GM10847 (cell line): ENCODE results near the gene NAT10.

Source experiments
- POLR2A ChIP-seq: IDR thresholded peaks from 2 replicates; pipeline ENCODE4 v1.6.1; 2011; ENCODE audit not compliant: insufficient read length; ENCODE audit errors: extremely low read depth

NAT10 gene

GRCh38 chr11:34139346-34139745 lies 33.9 kb downstream of the NAT10 start:
- no peak for TF ChIP-seq POLR2A

DNA sequence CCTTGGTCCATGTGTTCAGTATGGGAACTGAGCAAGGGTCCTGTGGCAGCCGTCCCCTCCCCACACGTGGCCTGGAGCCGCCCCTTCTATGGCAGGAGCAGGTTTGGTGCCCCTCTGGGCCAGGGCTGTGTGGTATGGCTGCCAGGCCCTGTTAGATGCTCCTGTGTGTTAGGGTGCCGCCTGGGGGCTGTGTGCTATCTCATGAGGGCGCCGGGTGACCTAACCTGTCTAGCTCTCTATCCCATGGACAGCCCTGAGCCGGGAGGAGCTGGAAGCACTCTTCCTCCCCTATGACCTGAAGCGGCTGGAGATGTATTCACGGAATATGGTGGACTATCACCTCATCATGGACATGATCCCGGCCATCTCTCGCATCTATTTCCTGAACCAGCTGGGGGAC lies 34.7 kb downstream of the NAT10 start:
- TF ChIP-seq POLR2A, result no peak

- no peak for TF ChIP-seq POLR2A
Measured at GRCh38 chr11:34143048-34143447, 37.6 kb downstream of the NAT10 start.

DNA sequence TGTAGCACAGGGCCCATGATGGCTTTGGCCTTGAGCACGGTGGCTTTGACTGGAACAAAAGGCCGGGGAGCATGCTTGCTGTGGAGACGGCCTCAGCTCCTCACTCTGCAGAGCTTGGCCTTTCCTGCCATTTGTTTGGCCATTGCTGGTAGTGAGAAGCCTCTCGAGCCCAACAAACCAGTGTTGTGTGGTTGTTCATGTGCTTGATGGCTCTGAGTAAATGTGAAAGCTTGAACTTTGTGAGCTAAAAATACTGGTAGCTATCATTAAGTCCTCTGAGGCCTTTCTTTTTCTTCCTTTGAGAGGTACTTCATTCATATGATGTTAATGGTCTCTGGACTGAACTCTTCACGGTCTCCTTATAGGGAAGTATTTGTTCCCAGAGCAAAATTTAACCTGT lies 39.6 kb downstream of the NAT10 start:
- no peak for TF ChIP-seq POLR2A

DNA sequence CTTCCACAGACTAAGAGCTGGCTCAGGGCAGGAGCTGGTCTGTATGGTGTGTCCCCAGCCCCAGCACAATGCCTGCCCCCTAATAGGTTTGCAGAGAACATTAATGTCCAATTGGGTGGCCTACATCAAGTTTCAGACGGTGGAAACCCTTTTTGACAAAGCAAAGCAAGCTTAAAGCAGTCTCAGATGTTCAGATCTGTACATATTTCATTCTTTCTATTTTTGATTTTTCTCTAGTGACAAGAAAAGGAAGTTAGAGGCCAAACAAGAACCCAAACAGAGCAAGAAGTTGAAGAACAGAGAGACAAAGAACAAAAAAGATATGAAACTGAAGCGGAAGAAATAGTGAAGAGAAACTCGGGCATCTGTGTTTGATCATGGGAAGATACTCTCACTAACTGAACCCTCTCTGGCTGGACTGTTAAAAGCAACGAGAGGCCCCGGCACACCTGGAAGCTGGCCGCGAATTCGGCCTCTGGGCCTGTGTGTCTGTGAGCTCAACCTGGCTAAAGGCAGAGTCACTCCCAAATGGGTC lies 40.5 kb downstream of the NAT10 start:
- TF ChIP-seq POLR2A, result no peak

DNA sequence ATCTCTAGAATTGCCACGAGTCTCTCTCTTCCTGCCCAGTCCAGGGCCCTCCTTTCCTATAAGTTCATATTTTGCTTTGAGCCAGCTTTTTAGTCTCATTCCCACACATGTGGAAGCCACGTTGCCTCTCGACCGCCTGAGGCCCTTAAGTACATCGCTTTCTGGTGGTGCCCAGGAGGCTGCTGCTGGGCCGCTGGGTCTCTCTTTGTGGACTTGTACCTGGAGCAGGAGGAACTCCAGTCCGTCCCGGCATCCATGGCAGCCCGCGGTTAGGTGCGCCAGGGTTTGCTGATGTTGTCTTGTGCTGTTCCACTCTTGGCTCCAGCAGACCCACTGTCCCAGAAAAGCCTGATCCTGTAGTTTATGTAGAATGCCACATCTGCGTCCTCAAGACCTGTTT lies 41.0 kb downstream of the NAT10 start:
- TF ChIP-seq POLR2A, result no peak

GRCh38 chr11:34146866-34147265 lies 41.4 kb downstream of the NAT10 start:
- no peak for TF ChIP-seq POLR2A

DNA sequence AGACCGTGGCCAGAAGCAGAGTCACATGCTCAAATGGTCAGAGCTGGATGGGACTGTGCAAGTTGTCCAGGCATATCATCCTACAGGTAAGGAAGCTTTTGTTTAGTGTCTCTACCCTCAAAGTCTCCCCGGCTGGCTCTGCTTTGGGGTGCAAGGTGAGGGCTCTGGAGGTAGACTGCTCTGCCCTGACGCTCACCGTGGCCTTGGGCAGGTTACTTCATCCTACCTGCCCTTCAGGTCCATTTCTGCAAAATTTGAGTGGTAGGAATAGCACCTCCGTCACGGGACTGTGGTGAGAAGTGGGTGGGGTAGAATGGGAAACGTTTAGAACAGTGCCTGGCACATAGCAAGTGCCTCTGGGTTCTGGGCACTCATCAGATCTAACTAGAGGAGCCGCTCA lies 42.2 kb downstream of the NAT10 start:
- no peak for TF ChIP-seq POLR2A

GRCh38 chr11:34148504-34149165 lies 43.2 kb downstream of the NAT10 start:
- no peak for TF ChIP-seq POLR2A

- no peak for TF ChIP-seq POLR2A
Measured at GRCh38 chr11:34149274-34149673, 43.8 kb downstream of the NAT10 start.

DNA sequence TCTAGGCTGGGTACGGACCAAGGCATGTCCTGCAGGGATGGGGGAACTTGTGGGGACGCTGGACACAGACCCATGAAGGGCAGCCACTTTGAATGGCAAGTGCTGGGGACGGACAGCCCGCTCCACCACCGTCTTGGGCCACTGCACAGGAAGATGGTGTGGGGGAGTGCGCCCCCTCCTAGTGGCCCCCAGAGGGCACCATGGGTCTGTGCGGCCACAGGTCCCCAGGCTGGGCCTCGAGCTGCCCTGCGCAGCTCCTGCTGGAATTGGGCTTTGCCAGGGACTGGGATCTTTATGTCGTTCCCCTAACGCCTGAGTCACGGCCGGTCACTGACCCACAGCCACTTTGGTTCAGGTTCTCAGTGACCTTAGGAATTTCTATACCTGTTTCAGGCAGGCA lies 44.4 kb downstream of the NAT10 start:
- no peak for TF ChIP-seq POLR2A

DNA sequence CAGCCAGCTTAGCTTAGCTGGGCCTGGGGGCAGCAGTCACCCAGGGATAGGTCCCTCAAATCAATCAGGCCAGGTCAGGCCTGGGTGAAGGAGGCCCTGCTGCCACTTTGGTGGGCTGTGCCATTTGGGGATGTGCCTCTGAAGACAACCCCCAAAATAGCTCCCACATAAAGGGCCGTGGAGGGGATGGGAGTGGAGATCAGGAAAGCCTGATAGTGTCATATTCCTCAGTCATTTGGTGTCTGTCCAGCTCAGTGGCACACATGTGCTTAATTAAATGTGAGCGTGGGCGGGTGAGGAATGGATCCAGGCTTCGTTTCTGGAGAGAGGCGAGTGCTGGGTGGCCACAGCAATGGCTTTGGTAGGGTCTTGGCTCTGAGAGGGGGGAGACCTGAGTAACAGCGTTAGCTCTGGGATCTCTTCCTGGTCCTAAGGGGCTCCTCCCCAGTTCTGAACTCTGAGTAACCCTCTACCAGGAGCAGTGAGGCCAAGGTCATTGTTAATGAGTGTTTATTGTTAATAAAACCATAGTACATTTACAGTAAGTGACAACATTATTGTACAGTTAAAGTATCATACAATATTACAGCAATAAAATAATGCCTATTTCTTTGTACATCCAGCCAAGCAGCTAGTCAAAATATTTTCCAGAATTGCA lies 45.2 kb downstream of the NAT10 start:
- TF ChIP-seq POLR2A, result no peak

DNA sequence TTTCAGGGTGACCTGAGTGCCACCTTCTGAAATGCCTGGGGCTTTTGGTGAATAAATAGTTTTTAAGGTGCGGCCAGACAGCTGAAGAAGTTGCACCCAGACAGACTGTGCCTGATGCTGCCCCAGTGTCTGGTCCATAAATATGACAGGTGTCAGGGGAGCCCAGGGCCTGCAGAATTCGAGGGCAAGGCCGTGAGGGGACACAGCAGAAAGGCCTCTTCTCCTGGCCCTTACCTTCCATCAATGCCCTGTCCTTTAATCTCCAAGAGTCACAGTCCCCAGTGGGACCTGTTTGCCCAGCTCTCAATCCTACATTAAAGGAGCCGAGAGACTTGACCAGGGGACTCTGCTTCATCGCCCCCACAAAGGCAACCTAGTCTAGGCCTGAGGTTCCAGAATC lies 45.7 kb downstream of the NAT10 start:
- TF ChIP-seq POLR2A, result no peak

GRCh38 chr11:34151916-34152845 lies 46.8 kb downstream of the NAT10 start:
- no peak for TF ChIP-seq POLR2A

DNA sequence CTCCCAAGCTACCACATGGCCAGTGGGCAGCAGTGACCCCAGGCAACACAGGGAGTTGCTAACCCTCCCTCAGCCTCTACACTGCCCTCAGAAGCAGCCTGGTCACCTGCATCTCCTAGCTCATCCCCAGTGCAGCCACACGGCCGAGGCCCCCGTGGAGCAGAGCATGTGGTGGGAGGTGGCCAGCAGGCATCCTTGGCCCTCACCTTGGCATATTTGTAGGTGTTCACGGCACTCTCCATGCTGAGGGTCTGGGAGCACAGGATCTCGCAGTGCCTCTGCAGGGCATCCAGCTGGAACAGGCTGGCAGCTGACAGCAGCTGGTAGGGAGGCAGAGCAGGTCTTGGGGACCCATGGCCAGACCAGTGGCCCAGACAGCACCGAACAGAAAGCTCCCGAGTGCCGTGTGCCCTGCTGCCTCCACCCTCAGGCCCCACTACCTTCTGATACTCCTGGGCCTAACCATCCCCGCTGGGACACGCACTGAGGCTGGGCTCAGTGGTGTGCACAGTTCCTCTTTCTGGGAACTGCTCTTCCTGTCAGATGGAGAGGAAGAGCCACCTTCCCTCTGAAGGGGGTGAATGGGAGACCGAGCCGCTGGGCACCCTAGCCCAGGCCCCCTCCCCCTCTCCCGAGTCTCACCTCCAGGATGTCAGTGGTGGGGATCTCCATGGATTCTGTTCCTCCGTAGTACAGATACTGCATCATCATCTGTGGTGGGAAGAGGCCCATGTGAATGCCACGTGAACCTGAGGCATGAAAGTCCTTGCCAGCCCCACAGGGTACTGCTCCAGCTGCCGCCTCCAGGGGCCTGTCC lies 48.8 kb downstream of the NAT10 start:
- TF ChIP-seq POLR2A, result no peak
